Bronchial epithelial cell (primary cell): ENCODE measurements around the gene DESI1. TPM values are rescaled to one million over a fixed set of nuclear protein-coding genes. Genes with fewer than 3 reads are reported as not detected.
A peak's percentile ranks its signal among the peaks of the same experiment; 100 is the strongest.
"Not testable (repeated sequence)": the region's sequence is repeated elsewhere in the genome, so short reads cannot be mapped to it uniquely, and the experiment has no call there.

Experiments
- DNase-seq: peaks from one replicate; pipeline ENCODE4 v3.0.0-alpha.2; 2010; ENCODE audit warnings: low read depth
- FAIRE-seq: peaks from 2 replicates; lab custom pipeline; 2011; peaks lifted over from hg19 to GRCh38; lab: Jason Lieb, UNC
- H3K27me3 ChIP-seq: 2 replicates; pipeline ENCODE4 v1.5.1; 2011; ENCODE audit warnings: low read length; ENCODE audit not compliant: control insufficient read depth, insufficient read depth
- H3K36me3 ChIP-seq: 2 replicates; pipeline ENCODE4 v1.5.1; 2011; ENCODE audit warnings: low read length; ENCODE audit not compliant: control insufficient read depth, insufficient read depth
- H3K4me3 ChIP-seq: 2 replicates; pipeline ENCODE4 v1.5.1; 2011; ENCODE audit warnings: mild to moderate bottlenecking, low read depth, low read length, control low read depth
- CTCF ChIP-seq: IDR thresholded peaks from 2 replicates; pipeline ENCODE4 v1.5.1; 2011; ENCODE audit warnings: mild to moderate bottlenecking, moderate library complexity, low read length, control low read depth, inconsistent platforms; ENCODE audit not compliant: insufficient read depth, severe bottlenecking
- total RNA-seq: library from RNA; depleted of rRNA; stranded (reverse); fragments of >200 nt; gene quantifications from 2 replicates; pipeline ENCODE4 v1.2.1, GENCODE V29; 2014

The DESI1 gene
- total RNA-seq, 1 donor from 2014 or later: 10.8 TPM

- no peak for FAIRE-seq
- no peak for TF ChIP-seq CTCF
- H3K36me3 ChIP-seq: peaks cover 13% of the 10 kb centered on the region
- no peak for DNase-seq
- H3K4me3 ChIP-seq: no peak overlapping the region
- no peaks in the 10 kb centered on the region for H3K27me3 ChIP-seq
Observed at GRCh38 chr22:41574847-41575381, 45.9 kb downstream of the DESI1 start.

DNA sequence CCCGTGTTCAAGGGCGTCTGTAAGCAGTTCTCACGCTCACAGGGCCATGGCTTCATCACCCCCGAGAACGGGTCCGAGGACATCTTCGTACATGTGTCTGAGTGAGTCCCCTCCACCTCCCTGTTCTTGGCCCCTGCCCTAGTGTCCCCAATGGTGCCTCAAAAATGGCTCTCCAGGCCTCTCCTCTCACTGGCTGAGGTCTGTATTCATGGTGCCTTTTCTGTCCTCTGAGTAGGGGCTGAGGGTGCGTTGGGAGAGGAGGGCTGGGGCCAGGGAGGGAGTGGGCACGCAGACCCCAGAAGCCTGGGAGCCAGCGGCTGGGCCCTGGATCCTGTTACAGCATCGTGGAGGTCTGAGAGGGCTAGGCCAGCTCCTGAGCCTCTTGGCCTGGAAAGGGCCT, 47.2 kb downstream of the DESI1 start:
- peaks cover 7% of the 10 kb centered on the region for H3K36me3 ChIP-seq
- no peak overlapping the region for H3K4me3 ChIP-seq
- FAIRE-seq: no peak
- no peaks in the 10 kb centered on the region for H3K27me3 ChIP-seq
- DNase-seq: no peak
- TF ChIP-seq CTCF: no peak

- not testable (repeated sequence) for DNase-seq, H3K27me3 ChIP-seq, H3K36me3 ChIP-seq, H3K4me3 ChIP-seq
- peak; percentile 28 for FAIRE-seq
Observed at GRCh38 chr22:41572305-41572704, 48.5 kb downstream of the DESI1 start.

GRCh38 chr22:41571786-41572185, 49.1 kb downstream of the DESI1 start:
- H3K4me3 ChIP-seq: no peak overlapping the region
- no peak for TF ChIP-seq CTCF
- FAIRE-seq (no peak), DNase-seq (no peak)
- no peaks in the 10 kb centered on the region for H3K27me3 ChIP-seq
- H3K36me3 ChIP-seq: no peaks in the 10 kb centered on the region

DNA sequence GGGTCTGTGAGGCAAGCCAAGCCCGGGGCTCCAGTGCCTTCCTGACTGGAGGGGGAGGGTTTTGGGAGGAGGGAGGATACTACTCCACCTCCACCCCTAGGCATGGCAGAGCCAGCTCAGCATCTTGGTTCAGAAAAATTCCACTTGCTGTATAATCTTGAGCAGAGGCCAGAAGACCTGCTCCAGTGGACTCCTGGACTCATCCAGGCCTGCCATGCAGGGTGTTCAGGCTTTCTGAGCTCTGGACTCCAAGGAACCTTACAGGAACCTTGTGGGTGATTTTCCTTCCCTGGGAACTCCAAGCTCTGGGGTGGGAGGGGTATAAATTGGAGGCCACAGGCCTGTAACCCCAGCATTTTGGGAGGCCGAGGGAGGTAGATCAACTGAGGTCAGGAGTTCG, 50.6 kb downstream of the DESI1 start:
- Histone ChIP-seq H3K4me3 (no peak overlapping the region), H3K36me3 (no peaks in the 10 kb centered on the region), H3K27me3 (no peaks in the 10 kb centered on the region)
- DNase-seq (no peak), FAIRE-seq (no peak)
- no peak for TF ChIP-seq CTCF

DNA sequence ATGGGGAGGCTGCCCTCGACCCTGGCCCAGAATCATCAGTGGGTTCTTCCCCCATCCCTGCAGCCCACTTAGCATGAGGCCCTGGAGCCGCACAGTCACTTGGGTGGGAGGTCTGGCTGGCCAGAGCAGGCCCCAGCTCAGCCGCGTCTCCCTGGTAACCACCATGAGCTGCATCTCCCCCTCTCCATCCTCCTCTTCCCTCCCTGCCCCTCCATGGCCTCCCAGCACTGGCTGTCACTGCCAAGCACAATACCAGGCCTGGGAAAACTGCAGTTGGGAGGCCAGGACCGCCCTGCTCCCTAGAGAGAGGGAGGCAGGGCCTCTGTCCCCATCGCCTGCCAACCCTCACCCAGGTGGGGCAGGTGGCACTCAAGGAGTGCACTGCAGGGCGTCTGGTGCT, 52.0 kb downstream of the DESI1 start:
- no peak for TF ChIP-seq CTCF
- H3K27me3 ChIP-seq: no peaks in the 10 kb centered on the region
- no peak overlapping the region for H3K4me3 ChIP-seq
- no peak for DNase-seq
- H3K36me3 ChIP-seq: no peaks in the 10 kb centered on the region
- no peak for FAIRE-seq

- no peak overlapping the region for H3K4me3 ChIP-seq
- H3K36me3 ChIP-seq: no peaks in the 10 kb centered on the region
- no peak for TF ChIP-seq CTCF
- FAIRE-seq (no peak), DNase-seq (no peak)
- no peaks in the 10 kb centered on the region for H3K27me3 ChIP-seq
Observed at GRCh38 chr22:41567512-41567768, 53.4 kb downstream of the DESI1 start.
